DOHH2 (cell line): ENCODE results near the gene PRKCE.

Source experiments
- H3F3A ChIP-seq: fragments of 200-600 bp; sonication (generic), shearing (Covaris generic); 2 replicates; pipeline ENCODE4 v1.6.0; 2016; ENCODE audit warnings: antibody characterized with exemption, mild to moderate bottlenecking; ENCODE audit not compliant: control insufficient read depth, insufficient read depth
- H3K27ac ChIP-seq: fragments of 200-600 bp; sonication (generic); 2 replicates; pipeline ENCODE4 v1.5.1; 2014; ENCODE audit warnings: low read depth, mild to moderate bottlenecking, low read length, moderate library complexity
- H3K27me3 ChIP-seq: fragments of 200-600 bp; sonication (generic); 2 replicates; pipeline ENCODE4 v1.6.1; 2014; ENCODE audit warnings: mild to moderate bottlenecking, low read length, mixed read lengths; ENCODE audit not compliant: control insufficient read depth
- H3K36me3 ChIP-seq: fragments of 200-600 bp; sonication (generic); 2 replicates; pipeline ENCODE4 v1.6.1; 2014; ENCODE audit warnings: mild to moderate bottlenecking, low read length, moderate library complexity, mixed read lengths; ENCODE audit not compliant: control insufficient read depth
- H3K4me1 ChIP-seq: fragments of 200-600 bp; sonication (generic); 2 replicates; pipeline ENCODE4 v1.6.1; 2014; ENCODE audit warnings: mild to moderate bottlenecking, low read length, mixed read lengths; ENCODE audit not compliant: control insufficient read depth
- H3K4me2 ChIP-seq: fragments of 200-600 bp; sonication (generic); 2 replicates; pipeline ENCODE4 v1.6.0; 2014; ENCODE audit warnings: mild to moderate bottlenecking, low read length, moderate library complexity
- H3K4me3 ChIP-seq: fragments of 200-600 bp; sonication (generic); 2 replicates; pipeline ENCODE4 v1.5.1; 2014; ENCODE audit warnings: mild to moderate bottlenecking, low read length, mixed read lengths
- H3K79me2 ChIP-seq: fragments of 200-600 bp; sonication (generic); 2 replicates; pipeline ENCODE4 v1.6.1; 2014; ENCODE audit warnings: mild to moderate bottlenecking, low read length, mixed read lengths; ENCODE audit not compliant: control insufficient read depth
- H3K9me2 ChIP-seq: fragments of 200-600 bp; sonication (generic); replicated peaks from 2 replicates; pipeline ENCODE4 v1.6.1; 2014; ENCODE audit warnings: mild to moderate bottlenecking, low read length, mixed read lengths; ENCODE audit not compliant: control insufficient read depth
- H3K9me3 ChIP-seq: fragments of 200-600 bp; sonication (generic); 2 replicates; pipeline ENCODE4 v1.6.1; 2014; ENCODE audit warnings: antibody characterized with exemption, low read length, mixed read lengths; ENCODE audit not compliant: control insufficient read depth, insufficient read depth
- H4K20me1 ChIP-seq: fragments of 200-600 bp; sonication (generic); 2 replicates; pipeline ENCODE4 v1.6.0; 2014; ENCODE audit warnings: low read depth, mild to moderate bottlenecking, antibody characterized with exemption, low read length, moderate library complexity; ENCODE audit not compliant: control insufficient read depth, insufficient read depth
- CTCF ChIP-seq: fragments of 200-600 bp; sonication (generic); IDR thresholded peaks from one replicate; pipeline ENCODE4 v1.5.1; 2014; ENCODE audit warnings: antibody characterized with exemption, mild to moderate bottlenecking, low read depth, low read length; ENCODE audit not compliant: poor library complexity, severe bottlenecking
- EZH2phosphoT487 ChIP-seq: fragments of 200-600 bp; sonication (generic); IDR thresholded peaks from 2 replicates; pipeline ENCODE4 v1.6.1; 2017; ENCODE audit warnings: borderline replicate concordance, mild to moderate bottlenecking, antibody characterized with exemption, low read length, moderate library complexity, mixed read lengths

Gene PRKCE

GRCh38 chr2:45680351-45680967 lies 29.0 kb downstream of the PRKCE start:
- no peak overlapping the region for H3K4me3 ChIP-seq
- no peaks in the 10 kb centered on the region for H3F3A ChIP-seq
- H3K79me2 ChIP-seq = no peaks in the 10 kb centered on the region
- H4K20me1 ChIP-seq = no peaks in the 10 kb centered on the region
- H3K36me3 ChIP-seq = no peaks in the 10 kb centered on the region
- H3K27ac ChIP-seq = no peak overlapping the region
- H3K4me2 ChIP-seq = no peak overlapping the region
- H3K9me3 ChIP-seq = no peaks in the 10 kb centered on the region
- H3K9me2 ChIP-seq = no peaks in the 10 kb centered on the region
- TF ChIP-seq CTCF (no peak), EZH2phosphoT487 (no peak)
- H3K27me3 ChIP-seq = no peaks in the 10 kb centered on the region
- H3K4me1 ChIP-seq = no peaks in the 10 kb centered on the region

GRCh38 chr2:45681675-45682074 lies 30.2 kb downstream of the PRKCE start:
- Histone ChIP-seq H3K27ac (no peak overlapping the region), H3K36me3 (no peaks in the 10 kb centered on the region), H3K27me3 (no peaks in the 10 kb centered on the region), H3K4me3 (no peak overlapping the region), H3K9me3 (no peaks in the 10 kb centered on the region), H3K9me2 (no peaks in the 10 kb centered on the region), H3K4me1 (no peaks in the 10 kb centered on the region), H3F3A (no peaks in the 10 kb centered on the region), H4K20me1 (no peaks in the 10 kb centered on the region), H3K4me2 (no peak overlapping the region), H3K79me2 (no peaks in the 10 kb centered on the region)
- TF ChIP-seq EZH2phosphoT487 = no peak
- TF ChIP-seq CTCF = no peak

- TF ChIP-seq CTCF (no peak), EZH2phosphoT487 (no peak)
- H3K79me2 ChIP-seq = no peaks in the 10 kb centered on the region
- H4K20me1 ChIP-seq = no peaks in the 10 kb centered on the region
- H3K9me3 ChIP-seq = no peaks in the 10 kb centered on the region
- H3K27ac ChIP-seq = no peak overlapping the region
- H3K4me2 ChIP-seq = no peak overlapping the region
- H3K27me3 ChIP-seq = no peaks in the 10 kb centered on the region
- no peaks in the 10 kb centered on the region for H3K9me2 ChIP-seq
- no peak overlapping the region for H3K4me3 ChIP-seq
- H3F3A ChIP-seq = no peaks in the 10 kb centered on the region
- no peaks in the 10 kb centered on the region for H3K4me1 ChIP-seq
- H3K36me3 ChIP-seq = no peaks in the 10 kb centered on the region
Measured at GRCh38 chr2:45683292-45683691, 31.8 kb downstream of the PRKCE start.
